AG09319 (cell line): Measurements from ENCODE around the gene FGF18.
"Not testable (repeated sequence)": the region's sequence is repeated elsewhere in the genome, so short reads cannot be mapped to it uniquely, and the experiment has no call there.

ENCODE experiments used
- DNase-seq: peaks from one replicate; pipeline ENCODE4 v3.0.0-alpha.2; 2010; ENCODE audit warnings: low read depth; ENCODE audit errors: extremely low read depth
- TF ChIP-seq, protein P1 (sequence below): IDR thresholded peaks from 2 replicates; pipeline ENCODE4 v1.5.1; 2011; ENCODE audit warnings: low read depth, mild to moderate bottlenecking, inconsistent platforms, low read length, moderate library complexity

The FGF18 gene

DNA sequence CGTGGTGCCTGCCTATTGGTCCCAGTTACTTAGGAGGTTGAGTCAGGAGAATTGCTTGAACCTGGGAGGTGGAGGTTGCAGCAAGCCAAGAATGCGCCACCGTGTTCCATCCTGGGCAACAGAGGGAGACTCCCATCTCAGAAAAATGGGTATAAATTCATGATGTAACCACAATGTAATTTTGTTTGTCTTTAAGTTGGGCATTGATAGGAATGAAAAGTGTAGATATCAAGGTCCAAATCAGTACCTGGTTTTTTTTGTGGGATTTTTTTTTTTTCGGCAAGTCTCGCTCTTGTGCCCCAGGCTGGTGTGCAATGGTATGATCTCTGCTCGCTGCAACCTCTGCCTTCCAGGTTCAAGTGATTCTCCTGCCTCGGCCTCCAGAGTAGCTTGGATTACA is 24.4 kb upstream of the FGF18 start:
- TF ChIP-seq, protein P1, sequence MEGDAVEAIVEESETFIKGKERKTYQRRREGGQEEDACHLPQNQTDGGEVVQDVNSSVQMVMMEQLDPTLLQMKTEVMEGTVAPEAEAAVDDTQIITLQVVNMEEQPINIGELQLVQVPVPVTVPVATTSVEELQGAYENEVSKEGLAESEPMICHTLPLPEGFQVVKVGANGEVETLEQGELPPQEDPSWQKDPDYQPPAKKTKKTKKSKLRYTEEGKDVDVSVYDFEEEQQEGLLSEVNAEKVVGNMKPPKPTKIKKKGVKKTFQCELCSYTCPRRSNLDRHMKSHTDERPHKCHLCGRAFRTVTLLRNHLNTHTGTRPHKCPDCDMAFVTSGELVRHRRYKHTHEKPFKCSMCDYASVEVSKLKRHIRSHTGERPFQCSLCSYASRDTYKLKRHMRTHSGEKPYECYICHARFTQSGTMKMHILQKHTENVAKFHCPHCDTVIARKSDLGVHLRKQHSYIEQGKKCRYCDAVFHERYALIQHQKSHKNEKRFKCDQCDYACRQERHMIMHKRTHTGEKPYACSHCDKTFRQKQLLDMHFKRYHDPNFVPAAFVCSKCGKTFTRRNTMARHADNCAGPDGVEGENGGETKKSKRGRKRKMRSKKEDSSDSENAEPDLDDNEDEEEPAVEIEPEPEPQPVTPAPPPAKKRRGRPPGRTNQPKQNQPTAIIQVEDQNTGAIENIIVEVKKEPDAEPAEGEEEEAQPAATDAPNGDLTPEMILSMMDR, result no peak
- no peak for DNase-seq

DNA sequence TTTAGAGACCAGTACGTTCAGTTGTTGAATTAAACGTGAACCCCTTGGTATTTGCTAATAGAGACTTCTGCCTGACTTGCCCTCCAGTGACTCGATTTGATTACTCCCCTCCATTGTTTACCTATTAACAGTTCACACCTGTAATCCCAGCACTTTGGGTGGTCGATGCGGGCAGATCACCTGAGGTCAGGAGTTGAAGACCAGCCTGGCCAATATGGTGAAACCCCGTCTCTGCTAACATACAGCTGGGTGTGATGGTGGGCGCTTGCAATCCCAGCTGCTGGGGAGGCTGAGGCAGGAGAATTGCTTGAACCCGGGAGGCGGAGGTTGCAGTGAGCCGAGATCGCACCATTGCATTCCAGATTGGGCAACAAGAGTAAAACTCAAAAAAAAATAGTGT is 22.9 kb upstream of the FGF18 start:
- DNase-seq, result not testable (repeated sequence)

DNA sequence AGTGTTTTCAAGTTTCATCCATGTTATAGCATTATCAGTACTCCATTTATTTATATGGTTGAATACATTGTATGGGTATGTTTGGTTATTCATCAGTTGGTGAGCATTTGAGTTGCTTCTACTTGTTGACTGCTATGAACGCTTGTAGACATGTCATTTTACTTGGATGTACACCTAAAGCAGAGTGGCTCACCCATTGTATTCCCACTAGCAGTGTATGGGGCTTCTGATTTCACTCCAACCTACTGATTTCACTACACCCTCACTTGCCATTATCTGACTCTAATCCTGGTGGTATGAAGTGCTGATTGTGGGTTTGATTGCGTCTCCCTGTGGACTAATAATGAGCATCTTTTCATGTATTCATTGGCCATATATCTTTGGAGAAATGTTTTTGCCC is 22.3 kb upstream of the FGF18 start:
- DNase-seq, result no peak
- TF ChIP-seq, protein P1, result no peak

DNA sequence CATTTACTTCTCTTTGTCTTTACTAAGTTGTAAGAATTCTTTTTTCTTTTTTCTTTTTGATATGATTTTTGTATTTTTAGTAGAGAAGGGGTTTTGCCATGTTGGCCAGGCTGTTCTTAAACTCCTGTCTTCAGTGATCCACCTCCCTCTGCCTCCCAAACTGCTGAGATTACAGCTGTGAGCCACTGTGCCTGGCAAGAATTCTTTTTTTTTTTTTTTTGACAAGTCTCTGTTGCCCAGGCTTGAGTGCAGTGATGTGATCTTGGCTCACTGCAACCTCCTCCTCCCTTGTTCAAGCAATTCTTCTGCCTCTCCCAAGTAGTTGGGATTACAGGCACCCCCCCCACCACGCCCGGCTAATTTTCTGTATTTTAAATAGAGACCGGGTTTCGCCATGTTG is 21.8 kb upstream of the FGF18 start:
- DNase-seq, result no peak
- TF ChIP-seq, protein P1, result no peak

DNA sequence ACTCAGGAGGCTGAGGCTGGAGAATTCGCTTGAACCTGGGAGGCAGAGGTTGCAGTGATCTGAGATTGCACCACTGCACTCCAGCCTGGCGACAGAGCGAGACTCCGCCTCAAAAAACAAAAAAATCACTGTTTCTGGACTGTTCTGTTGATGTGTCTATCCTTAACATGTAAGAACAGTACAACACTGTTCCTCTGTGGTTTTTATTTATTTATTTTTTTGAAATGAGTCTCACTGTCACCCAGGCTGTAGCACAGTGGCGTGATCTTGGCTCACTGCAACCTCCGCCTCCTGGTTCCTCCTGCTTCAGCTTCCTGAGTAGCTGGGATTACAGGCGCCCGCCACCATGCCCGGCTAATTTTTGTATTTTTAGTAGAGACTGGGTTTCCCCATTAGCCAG is 20.8 kb upstream of the FGF18 start:
- DNase-seq, result not testable (repeated sequence)

DNA sequence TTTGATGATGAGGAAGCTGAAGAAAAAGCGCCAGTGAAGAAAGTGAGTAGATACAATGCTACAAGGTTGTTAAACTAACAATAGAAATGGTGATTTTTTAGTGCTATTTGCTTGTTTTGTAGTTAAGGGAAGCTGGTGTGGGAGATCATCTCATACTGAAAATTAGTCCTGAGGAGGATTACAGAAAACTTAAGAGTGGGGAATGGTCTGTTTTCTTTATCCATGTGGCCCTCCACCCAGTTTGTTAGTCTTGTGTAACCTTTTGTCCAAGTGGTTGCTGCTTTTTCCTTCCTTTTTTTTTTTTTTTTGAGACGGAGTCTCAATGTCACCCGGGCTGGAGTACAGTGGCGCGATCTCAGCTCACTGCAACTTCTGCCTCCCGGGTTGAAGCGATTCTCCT is 19.3 kb upstream of the FGF18 start:
- TF ChIP-seq, protein P1, result no peak

DNA sequence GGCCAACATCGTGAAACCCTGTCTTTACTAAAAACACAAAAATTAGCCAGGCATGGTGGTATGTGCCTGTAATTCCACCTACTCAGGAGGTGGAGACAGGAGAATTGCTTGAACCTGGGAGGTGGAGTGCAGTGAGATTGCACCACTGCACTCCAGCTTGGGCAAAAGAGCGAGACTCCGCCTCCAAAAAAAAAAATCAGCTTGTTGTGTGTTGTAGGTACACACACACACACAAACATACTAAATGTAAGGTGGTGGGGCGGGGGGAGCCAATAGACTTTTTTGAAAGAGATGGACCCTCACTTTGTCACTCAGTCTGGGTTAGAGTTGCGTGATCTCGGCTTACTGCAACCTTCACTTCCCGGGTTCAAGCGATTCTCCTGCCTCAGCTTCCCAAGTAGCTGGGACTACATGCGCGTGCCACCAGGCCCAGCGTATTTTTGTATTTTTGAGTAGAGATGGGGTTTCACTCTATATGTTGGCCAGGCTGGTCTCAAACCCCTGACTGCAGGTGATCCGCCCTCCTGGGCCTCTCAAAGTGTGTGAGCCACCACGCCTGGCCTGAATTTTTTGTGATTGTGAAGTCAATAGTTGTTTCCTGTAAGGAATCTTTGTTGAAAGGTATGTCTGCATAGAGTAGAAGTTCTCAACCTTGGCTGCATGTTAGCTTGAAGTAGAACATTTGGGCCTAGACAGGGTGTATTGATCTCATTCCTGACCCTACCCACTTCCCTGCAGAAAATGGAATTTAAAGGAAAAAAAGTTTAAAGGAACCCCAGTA is 18.1 kb upstream of the FGF18 start:
- DNase-seq, result no peak
- TF ChIP-seq, protein P1, result no peak

More for the DNA sequence above, 19.3 kb upstream of the FGF18 start:
- no peak for DNase-seq

DNA sequence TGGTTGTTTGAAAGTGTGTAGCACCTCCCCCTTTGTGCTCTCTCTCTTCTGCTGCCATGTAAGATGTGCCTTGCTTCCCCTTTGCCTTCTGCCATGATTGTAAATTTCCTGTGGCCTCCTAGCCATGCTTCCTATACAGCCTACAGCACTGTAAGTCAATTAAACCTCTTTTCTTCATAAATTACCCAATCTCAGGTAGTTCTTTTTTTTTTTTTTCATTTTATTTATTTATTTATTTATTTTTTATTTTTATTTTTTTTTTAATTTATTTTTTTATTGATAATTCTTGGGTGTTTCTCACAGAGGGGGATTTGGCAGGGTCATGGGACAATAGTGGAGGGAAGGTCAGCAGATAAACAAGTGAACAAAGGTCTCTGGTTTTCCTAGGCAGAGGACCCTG is 16.7 kb upstream of the FGF18 start:
- DNase-seq, result not testable (repeated sequence)

DNA sequence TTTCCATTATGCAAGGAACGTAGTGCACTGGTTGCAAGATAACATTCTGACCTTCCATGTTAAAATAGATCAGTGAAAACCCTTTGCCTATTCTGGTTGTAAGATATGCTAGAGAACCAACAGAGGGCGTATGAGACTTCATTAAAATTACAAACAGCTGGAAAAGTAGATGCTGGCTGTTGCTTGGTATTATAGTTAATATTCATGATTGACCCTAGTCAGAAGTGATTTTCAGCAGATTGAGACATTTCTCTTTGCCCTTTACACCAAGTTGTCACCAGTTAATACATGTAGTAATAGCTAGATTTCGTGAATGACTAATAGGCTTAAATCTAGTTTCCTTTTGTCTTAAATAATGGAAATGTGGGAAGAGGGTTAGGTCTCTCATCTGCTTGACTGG is 13.8 kb upstream of the FGF18 start:
- no peak for DNase-seq

More for the DNA sequence above, 13.8 kb upstream of the FGF18 start:
- TF ChIP-seq, protein P1, result peak; percentile 47
